HCT116 (cell line): ENCODE measurements around the gene TMEM145. TPM values are rescaled to one million over a fixed set of nuclear protein-coding genes. Genes with fewer than 3 reads are reported as not detected.

ENCODE experiments used
- ATAC-seq: fragments of 200-7000 bp; cut with Tn5 transposase; 2 replicates; pipeline ENCODE4 v1.9.1; 2020; ENCODE audit warnings: mild to moderate bottlenecking, moderate library complexity
- BruUV-seq: library from RNA; stranded (reverse); fragments of 400-500 nt; replicated peaks from 2 replicates; lab custom pipeline; 2021; lab: Mats Ljungman, UMichigan
- CTCF ChIA-PET: fragments of 300-600 bp; sonication (Branson Sonifier 250); formaldehyde crosslinking; loops from one replicate; lab custom pipeline; 2021; ENCODE audit warnings: antibody characterized with exemption; lab: Charles Lee
- POLR2A ChIA-PET: fragments of 300-600, 350-600 bp; sonication (Branson Sonifier 250); formaldehyde crosslinking; loops from one replicate; lab custom pipeline; 2021; ENCODE audit warnings: antibody characterized with exemption; lab: Charles Lee
- RAD21 ChIA-PET, 2 experiments: fragments of 300-600 bp; sonication (Branson Sonifier 250); formaldehyde crosslinking; loops; one replicate each; lab custom pipeline; 2023; ENCODE audit warnings: low total read pairs in 2 of 2; ENCODE audit not compliant: uncharacterized antibody in 2 of 2, unreplicated experiment in 2 of 2, low non-redundant PET in 1 of 2; lab: Charles Lee
- DNase-seq: peaks from one replicate; pipeline ENCODE4 v3.0.0-alpha.2; 2010; ENCODE audit warnings: low read depth, low spot score
- H2AFZ ChIP-seq: fragments of 200-600 bp; shearing (Covaris generic), sonication (generic); 2 replicates; pipeline ENCODE4 v1.6.1; 2017; ENCODE audit warnings: low read depth, mixed run types, mixed read lengths, antibody characterized with exemption, low read length; ENCODE audit not compliant: poor library complexity, severe bottlenecking
- H3K27ac ChIP-seq: 2 replicates; pipeline ENCODE4 v1.5.1; 2012; ENCODE audit warnings: low read depth, low read length
- H3K27me3 ChIP-seq: fragments of 200-600 bp; sonication (generic); 2 replicates; pipeline ENCODE4 v1.6.1; 2016; ENCODE audit warnings: mixed run types, low read length, mixed read lengths; ENCODE audit not compliant: insufficient read depth
- H3K36me3 ChIP-seq, 2 experiments: fragments of 200-500 bp in 1 of 2; fragments of 200-600 bp in 1 of 2; sonication (Bioruptor generic) in 1 of 2; sonication (generic) in 1 of 2; 2 replicates each; pipeline versions ENCODE4 v1.5.1 to v1.6.1; 2014 to 2016; ENCODE audit warnings: low read length in 2 of 2, inconsistent platforms in 1 of 2, mixed read lengths in 1 of 2, mixed run types in 1 of 2; ENCODE audit not compliant: insufficient read depth in 2 of 2, control insufficient read depth in 1 of 2
- H3K4me1 ChIP-seq, 2 experiments: fragments of 200-600 bp in 1 of 2; sonication (generic) in 1 of 2; 2 replicates each; pipeline versions ENCODE4 v1.5.1 to v1.6.1; 2012 to 2017; ENCODE audit warnings: low read length in 2 of 2, inconsistent platforms in 1 of 2, mild to moderate bottlenecking in 1 of 2, mixed read lengths in 1 of 2, mixed run types in 1 of 2, moderate library complexity in 1 of 2; ENCODE audit not compliant: insufficient read depth in 2 of 2, control insufficient read depth in 1 of 2
- H3K4me2 ChIP-seq: fragments of 200-600 bp; sonication (generic); 2 replicates; pipeline ENCODE4 v1.6.1; 2017; ENCODE audit warnings: mixed run types, low read length, mixed read lengths
- H3K4me3 ChIP-seq, 2 experiments: fragments of 200-600 bp in 1 of 2; sonication (generic) in 1 of 2; replicated peaks in 1 of 2; 2 replicates each; pipeline ENCODE4 v1.5.1; 2011 to 2016; ENCODE audit warnings: low read length in 2 of 2, control low read depth in 1 of 2, low read depth in 1 of 2, mild to moderate bottlenecking in 1 of 2, mixed read lengths in 1 of 2, mixed run types in 1 of 2
- H3K79me2 ChIP-seq: fragments of 200-600 bp; sonication (generic); 2 replicates; pipeline ENCODE4 v1.6.1; 2017; ENCODE audit warnings: mild to moderate bottlenecking, mixed run types, low read length, moderate library complexity, mixed read lengths; ENCODE audit not compliant: insufficient read depth
- H3K9ac ChIP-seq: fragments of 200-600 bp; sonication (generic); 2 replicates; pipeline ENCODE4 v1.6.1; 2016; ENCODE audit warnings: low read length, mixed read lengths
- H3K9me2 ChIP-seq: fragments of 200-600 bp; sonication (generic), shearing (Covaris generic); 2 replicates; pipeline ENCODE4 v1.6.1; 2017; ENCODE audit warnings: mixed run types, mild to moderate bottlenecking, moderate library complexity; ENCODE audit not compliant: insufficient read depth
- H3K9me3 ChIP-seq, 2 experiments: fragments of 200-500 bp in 1 of 2; fragments of 200-600 bp in 1 of 2; sonication (Bioruptor generic) in 1 of 2; sonication (generic) in 1 of 2; 2 replicates each; pipeline ENCODE4 v1.6.1; 2014 to 2017; ENCODE audit warnings: low read length in 2 of 2, mixed read lengths in 2 of 2, inconsistent platforms in 1 of 2, low read depth in 1 of 2, mild to moderate bottlenecking in 1 of 2, mixed run types in 1 of 2, moderate library complexity in 1 of 2; ENCODE audit not compliant: control insufficient read depth in 1 of 2, insufficient read depth in 1 of 2
- H4K20me1 ChIP-seq: fragments of 200-600 bp; sonication (generic), shearing (Covaris generic); 2 replicates; pipeline ENCODE4 v1.6.1; 2017; ENCODE audit warnings: mixed run types, mild to moderate bottlenecking, moderate library complexity; ENCODE audit not compliant: insufficient read depth
- CEBPB ChIP-seq: IDR thresholded peaks from 2 replicates; pipeline ENCODE4 v1.6.1; 2012; ENCODE audit warnings: low read depth
- EGR1 ChIP-seq: IDR thresholded peaks from 2 replicates; pipeline ENCODE4 v1.6.1; 2012; ENCODE audit warnings: low read depth
- EZH2 ChIP-seq: fragments of 200-600 bp; sonication (generic); IDR thresholded peaks from 2 replicates; pipeline ENCODE4 v1.6.1; 2017; ENCODE audit warnings: antibody characterized with exemption, mixed run types
- FOSL1 ChIP-seq: IDR thresholded peaks from 2 replicates; pipeline ENCODE4 v1.6.1; 2012; ENCODE audit warnings: low read depth
- POLR2A ChIP-seq: IDR thresholded peaks from 2 replicates; pipeline ENCODE4 v1.7.0; 2011; ENCODE audit warnings: borderline replicate concordance; ENCODE audit not compliant: insufficient read depth, insufficient read length; ENCODE audit errors: extremely low read depth
- POLR2AphosphoS5 ChIP-seq: IDR thresholded peaks from 2 replicates; pipeline ENCODE4 v1.6.1; 2011; ENCODE audit warnings: mild to moderate bottlenecking, low read depth, low read length, moderate library complexity
- RAD21 ChIP-seq: IDR thresholded peaks from 2 replicates; pipeline ENCODE4 v1.6.1; 2012; ENCODE audit warnings: low read depth, mild to moderate bottlenecking
- YY1 ChIP-seq: IDR thresholded peaks from 2 replicates; pipeline ENCODE4 v1.6.1; 2011; ENCODE audit warnings: low read length, low read depth, moderate library complexity, mild to moderate bottlenecking; ENCODE audit not compliant: insufficient replicate concordance; ENCODE audit errors: extremely low read depth
- ZBTB33 ChIP-seq: IDR thresholded peaks from 2 replicates; pipeline ENCODE4 v1.6.1; 2011; ENCODE audit warnings: mild to moderate bottlenecking, low read length, moderate library complexity; ENCODE audit not compliant: insufficient replicate concordance; ENCODE audit errors: extremely low read depth
- ZFX ChIP-seq: fragments of 450-650 bp; IDR thresholded peaks from 2 replicates; pipeline ENCODE4 v1.6.1; 2017
- ZNF274 ChIP-seq: fragments of 200-500 bp; sonication (Bioruptor generic); IDR thresholded peaks from 2 replicates; pipeline ENCODE4 v1.6.1; 2014; ENCODE audit warnings: mild to moderate bottlenecking, low read depth, low read length, inconsistent platforms
- intact Hi-C: fragments of 100-400 bp; cut with micrococcal nuclease; formaldehyde crosslinking; loops from 2 replicates; pipeline ENCODE4 v1.10.0; 2022
- total RNA-seq: library from RNA; stranded (reverse); gene quantifications from one replicate; pipeline ENCODE4 v1.2.1, GENCODE V29; 2021; ENCODE audit not compliant: unreplicated experiment
- TF ChIP-seq, protein P1 (sequence below), 3 experiments: fragments of 200-600 bp in 1 of 3; sonication (generic) in 1 of 3; IDR thresholded peaks in 2 of 3; conservative IDR thresholded peaks in 1 of 3; 2 replicates each; pipeline ENCODE4 v1.5.1; 2012 to 2017; ENCODE audit warnings: low read depth in 2 of 3, low read length in 2 of 3, antibody characterized with exemption in 1 of 3, borderline replicate concordance in 1 of 3, control low read depth in 1 of 3, mild to moderate bottlenecking in 1 of 3, mixed read lengths in 1 of 3, mixed run types in 1 of 3, moderate library complexity in 1 of 3; ENCODE audit not compliant: insufficient read depth in 1 of 3
- TF ChIP-seq, protein P2 (sequence below): IDR thresholded peaks from 2 replicates; pipeline ENCODE4 v1.6.1; 2012; ENCODE audit warnings: low read depth
- TF ChIP-seq, protein P3 (sequence below): IDR thresholded peaks from 2 replicates; pipeline ENCODE4 v1.6.1; 2012

TMEM145 gene
- total RNA-seq, 1 experiment from 2014 or later = 7.2 TPM

- Histone ChIP-seq H3K4me2 (no peak overlapping the region), H3K36me3 (peaks cover 9 to 21% of the 10 kb centered on the region in 2 experiments), H3K9me3 (no peaks in the 10 kb centered on the region), H4K20me1 (no peaks in the 10 kb centered on the region), H3K9ac (no peak overlapping the region; the same call in 1 of the 2 replicates), H2AFZ (no peak overlapping the region), H3K9me2 (no peaks in the 10 kb centered on the region), H3K4me1 (peaks cover 28 to 54% of the 10 kb centered on the region in 2 experiments), H3K27me3 (no peaks in the 10 kb centered on the region), H3K79me2 (peaks cover 18% of the 10 kb centered on the region; the same call in 1 of the 2 replicates), H3K27ac (peak overlapping the region; percentile 24; the same call in 1 of the 2 replicates), H3K4me3 (no peak overlapping the region)
- ATAC-seq (no peak), DNase-seq (no peak)
- TF ChIP-seq FOSL1 = no peak
- TF ChIP-seq, protein P1, sequence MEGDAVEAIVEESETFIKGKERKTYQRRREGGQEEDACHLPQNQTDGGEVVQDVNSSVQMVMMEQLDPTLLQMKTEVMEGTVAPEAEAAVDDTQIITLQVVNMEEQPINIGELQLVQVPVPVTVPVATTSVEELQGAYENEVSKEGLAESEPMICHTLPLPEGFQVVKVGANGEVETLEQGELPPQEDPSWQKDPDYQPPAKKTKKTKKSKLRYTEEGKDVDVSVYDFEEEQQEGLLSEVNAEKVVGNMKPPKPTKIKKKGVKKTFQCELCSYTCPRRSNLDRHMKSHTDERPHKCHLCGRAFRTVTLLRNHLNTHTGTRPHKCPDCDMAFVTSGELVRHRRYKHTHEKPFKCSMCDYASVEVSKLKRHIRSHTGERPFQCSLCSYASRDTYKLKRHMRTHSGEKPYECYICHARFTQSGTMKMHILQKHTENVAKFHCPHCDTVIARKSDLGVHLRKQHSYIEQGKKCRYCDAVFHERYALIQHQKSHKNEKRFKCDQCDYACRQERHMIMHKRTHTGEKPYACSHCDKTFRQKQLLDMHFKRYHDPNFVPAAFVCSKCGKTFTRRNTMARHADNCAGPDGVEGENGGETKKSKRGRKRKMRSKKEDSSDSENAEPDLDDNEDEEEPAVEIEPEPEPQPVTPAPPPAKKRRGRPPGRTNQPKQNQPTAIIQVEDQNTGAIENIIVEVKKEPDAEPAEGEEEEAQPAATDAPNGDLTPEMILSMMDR (IDR thresholded peaks at IDR 0.05 in 2 of 3, conservative IDR thresholded peaks at IDR 0.05 in 1 of 3; ENCODE audit: borderline replicate concordance in 1 of 3, insufficient read depth in 1 of 3, low read depth in 2 of 3, low read length in 2 of 3) = no peak
- no peak for TF ChIP-seq EGR1
- no peak for TF ChIP-seq ZFX
- no peak for TF ChIP-seq ZBTB33
- TF ChIP-seq YY1 = no peak
- TF ChIP-seq, protein P2, sequence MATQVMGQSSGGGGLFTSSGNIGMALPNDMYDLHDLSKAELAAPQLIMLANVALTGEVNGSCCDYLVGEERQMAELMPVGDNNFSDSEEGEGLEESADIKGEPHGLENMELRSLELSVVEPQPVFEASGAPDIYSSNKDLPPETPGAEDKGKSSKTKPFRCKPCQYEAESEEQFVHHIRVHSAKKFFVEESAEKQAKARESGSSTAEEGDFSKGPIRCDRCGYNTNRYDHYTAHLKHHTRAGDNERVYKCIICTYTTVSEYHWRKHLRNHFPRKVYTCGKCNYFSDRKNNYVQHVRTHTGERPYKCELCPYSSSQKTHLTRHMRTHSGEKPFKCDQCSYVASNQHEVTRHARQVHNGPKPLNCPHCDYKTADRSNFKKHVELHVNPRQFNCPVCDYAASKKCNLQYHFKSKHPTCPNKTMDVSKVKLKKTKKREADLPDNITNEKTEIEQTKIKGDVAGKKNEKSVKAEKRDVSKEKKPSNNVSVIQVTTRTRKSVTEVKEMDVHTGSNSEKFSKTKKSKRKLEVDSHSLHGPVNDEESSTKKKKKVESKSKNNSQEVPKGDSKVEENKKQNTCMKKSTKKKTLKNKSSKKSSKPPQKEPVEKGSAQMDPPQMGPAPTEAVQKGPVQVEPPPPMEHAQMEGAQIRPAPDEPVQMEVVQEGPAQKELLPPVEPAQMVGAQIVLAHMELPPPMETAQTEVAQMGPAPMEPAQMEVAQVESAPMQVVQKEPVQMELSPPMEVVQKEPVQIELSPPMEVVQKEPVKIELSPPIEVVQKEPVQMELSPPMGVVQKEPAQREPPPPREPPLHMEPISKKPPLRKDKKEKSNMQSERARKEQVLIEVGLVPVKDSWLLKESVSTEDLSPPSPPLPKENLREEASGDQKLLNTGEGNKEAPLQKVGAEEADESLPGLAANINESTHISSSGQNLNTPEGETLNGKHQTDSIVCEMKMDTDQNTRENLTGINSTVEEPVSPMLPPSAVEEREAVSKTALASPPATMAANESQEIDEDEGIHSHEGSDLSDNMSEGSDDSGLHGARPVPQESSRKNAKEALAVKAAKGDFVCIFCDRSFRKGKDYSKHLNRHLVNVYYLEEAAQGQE = no peak
- no peak for TF ChIP-seq CEBPB
- TF ChIP-seq POLR2A = no peak
- no peak for TF ChIP-seq ZNF274
- no peak for TF ChIP-seq EZH2
- no peak for TF ChIP-seq POLR2AphosphoS5
- TF ChIP-seq, protein P3, sequence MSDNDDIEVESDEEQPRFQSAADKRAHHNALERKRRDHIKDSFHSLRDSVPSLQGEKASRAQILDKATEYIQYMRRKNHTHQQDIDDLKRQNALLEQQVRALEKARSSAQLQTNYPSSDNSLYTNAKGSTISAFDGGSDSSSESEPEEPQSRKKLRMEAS = no peak
- TF ChIP-seq RAD21 = no peak
- CTCF ChIA-PET = no interaction called here
- POLR2A ChIA-PET = no interaction called here
- BruUV-seq = no TSS peak
- intact Hi-C loops = no loop called here
- RAD21 ChIA-PET = no interaction called here
Observed at GRCh38 chr19:42286349-42287016, 26.6 kb upstream of the TMEM145 start.
